GM23338 (cell line): ENCODE data around the gene CHST13. TPM values are rescaled to one million over a fixed set of nuclear protein-coding genes. Genes with fewer than 3 reads are reported as not detected.

Experiments
- ATAC-seq: fragments of 200-7000 bp; cut with Tn5 transposase; 3 replicates; pipeline ENCODE4 v1.9.1; 2020
- DNase-seq: peaks from one replicate; pipeline ENCODE4 v3.0.0-alpha.2; 2015; ENCODE audit warnings: low spot score
- H2AFZ ChIP-seq: fragments of 200-600 bp; sonication (generic); 2 replicates; pipeline ENCODE4 v1.8.0; 2016; ENCODE audit warnings: antibody characterized with exemption, mild to moderate bottlenecking, moderate library complexity
- H3F3A ChIP-seq: fragments of 200-600 bp; sonication (generic); replicated peaks from 2 replicates; pipeline ENCODE4 v1.8.0; 2017; ENCODE audit warnings: antibody characterized with exemption, mixed run types, low read depth
- H3K27ac ChIP-seq: fragments of 200-600 bp; sonication (generic); 2 replicates; pipeline ENCODE4 v1.6.1; 2016; ENCODE audit warnings: low read depth
- H3K27me3 ChIP-seq: fragments of 200-600 bp; sonication (generic); 2 replicates; pipeline ENCODE4 v1.8.0; 2016; ENCODE audit warnings: mild to moderate bottlenecking, mixed run types, moderate library complexity; ENCODE audit not compliant: insufficient read depth
- H3K36me3 ChIP-seq: fragments of 200-600 bp; sonication (generic); 2 replicates; pipeline ENCODE4 v1.8.0; 2016; ENCODE audit warnings: mild to moderate bottlenecking; ENCODE audit not compliant: insufficient read depth
- H3K4me1 ChIP-seq: fragments of 200-600 bp; sonication (generic); 2 replicates; pipeline ENCODE4 v1.8.0; 2016; ENCODE audit warnings: mild to moderate bottlenecking, moderate library complexity; ENCODE audit not compliant: insufficient read depth
- H3K4me2 ChIP-seq: fragments of 200-600 bp; sonication (generic); 2 replicates; pipeline ENCODE4 v1.7.1; 2017; ENCODE audit warnings: mixed run types
- H3K4me3 ChIP-seq: fragments of 200-600 bp; sonication (generic); 2 replicates; pipeline ENCODE4 v1.6.1; 2016; ENCODE audit warnings: mixed run types
- H3K79me2 ChIP-seq: fragments of 200-600 bp; sonication (generic); replicated peaks from 2 replicates; pipeline ENCODE4 v1.8.0; 2017; ENCODE audit warnings: mild to moderate bottlenecking; ENCODE audit not compliant: insufficient read depth
- H3K9me2 ChIP-seq: fragments of 200-600 bp; sonication (generic); 2 replicates; pipeline ENCODE4 v1.8.0; 2017; ENCODE audit not compliant: insufficient read depth
- H4K20me1 ChIP-seq: fragments of 200-600 bp; sonication (generic); replicated peaks from 2 replicates; pipeline ENCODE4 v1.8.0; 2017; ENCODE audit warnings: mild to moderate bottlenecking; ENCODE audit not compliant: insufficient read depth
- H3K27ac Mint-ChIP-seq: 2 replicates; pipeline ENCODE4 v1.8.0; 2020; ENCODE audit warnings: inconsistent platforms, mild to moderate bottlenecking, moderate library complexity, mixed read lengths
- H3K27me3 Mint-ChIP-seq: 3 replicates; pipeline ENCODE4 v1.8.0; 2022; ENCODE audit warnings: low read depth, mild to moderate bottlenecking, moderate library complexity, mixed read lengths, inconsistent platforms; ENCODE audit not compliant: insufficient read depth, poor library complexity
- H3K36me3 Mint-ChIP-seq: 3 replicates; pipeline ENCODE4 v1.8.0; 2021; ENCODE audit warnings: low read depth, mild to moderate bottlenecking, inconsistent platforms, moderate library complexity, mixed read lengths
- H3K4me1 Mint-ChIP-seq: 3 replicates; pipeline ENCODE4 v1.8.0; 2020; ENCODE audit warnings: mild to moderate bottlenecking, inconsistent platforms, mixed read lengths
- H3K4me3 Mint-ChIP-seq: 3 replicates; pipeline ENCODE4 v1.8.0; 2021; ENCODE audit warnings: moderate library complexity, mild to moderate bottlenecking, inconsistent platforms, mixed read lengths
- H3K9me3 Mint-ChIP-seq: 3 replicates; pipeline ENCODE4 v1.8.0; 2020; ENCODE audit warnings: moderate library complexity, mild to moderate bottlenecking, inconsistent platforms, mixed read lengths
- CREB1 ChIP-seq: fragments of 250-450 bp; sonication (Bioruptor Pico); IDR thresholded peaks from 2 replicates; pipeline ENCODE4 v1.5.0; 2020; ENCODE audit warnings: low read depth, mild to moderate bottlenecking, moderate library complexity
- CTCF ChIP-seq, 2 experiments: fragments of 200-600 bp in 1 of 2; sonication (generic) in 1 of 2; conservative IDR thresholded peaks; 2 replicates each; pipeline versions ENCODE4 v1.5.1 to v1.6.1; 2016 to 2017; ENCODE audit warnings: antibody characterized with exemption in 2 of 2, low read depth in 2 of 2, mild to moderate bottlenecking in 2 of 2, moderate library complexity in 1 of 2
- EZH2 ChIP-seq: fragments of 200-600 bp; sonication (generic); IDR thresholded peaks from one replicate; pipeline ENCODE4 v1.8.0; 2017; ENCODE audit warnings: antibody characterized with exemption, mild to moderate bottlenecking, low read depth; ENCODE audit not compliant: unreplicated experiment
- JUNB ChIP-seq: IDR thresholded peaks from one replicate; pipeline ENCODE4 v1.6.1; 2016; ENCODE audit warnings: antibody characterized with exemption; ENCODE audit not compliant: unreplicated experiment
- NANOG ChIP-seq: IDR thresholded peaks from 2 replicates; pipeline ENCODE4 v1.6.1; 2016; ENCODE audit warnings: antibody characterized with exemption, borderline replicate concordance
- REST ChIP-seq: IDR thresholded peaks from one replicate; pipeline ENCODE4 v1.6.1; 2018; ENCODE audit warnings: antibody characterized with exemption; ENCODE audit not compliant: unreplicated experiment
- STAT1 ChIP-seq: IDR thresholded peaks from one replicate; pipeline ENCODE4 v1.6.1; 2016; ENCODE audit warnings: antibody characterized with exemption; ENCODE audit not compliant: unreplicated experiment
- ZNF114 ChIP-seq: fragments of 250-450 bp; sonication (Bioruptor Pico); IDR thresholded peaks from 2 replicates; pipeline ENCODE4 v1.5.0; 2020; ENCODE audit warnings: mild to moderate bottlenecking, moderate library complexity
- ZNF331 ChIP-seq: fragments of 250-450 bp; sonication (Bioruptor Pico); IDR thresholded peaks from 2 replicates; pipeline ENCODE4 v1.5.0; 2020; ENCODE audit warnings: low read depth, mild to moderate bottlenecking, moderate library complexity
- polyA plus RNA-seq: library from polyadenylated mRNA; unstranded; fragments of >200 nt; fragmentation: Nextera tagmentation; extraction: Ambion mirVana; gene quantifications from 2 replicates; pipeline ENCODE4 v1.2.1, GENCODE V29; 2016
- total RNA-seq: library from RNA; depleted of rRNA; stranded (reverse); fragments of >200 nt; shearing (Covaris generic); gene quantifications from 2 replicates; pipeline ENCODE4 v1.2.3, GENCODE V29; 2014

Gene CHST13
- total and polyA plus RNA-seq, 2 experiments from 2014 or later = 3.7 to 8.4 TPM

- peaks cover 5% of the 10 kb centered on the region for H3K27me3 Mint-ChIP-seq
- Histone ChIP-seq H3K79me2 (no peaks in the 10 kb centered on the region), H3K4me3 (no peak overlapping the region), H3K27ac (no peak overlapping the region), H2AFZ (no peak overlapping the region), H3K4me2 (no peak overlapping the region), H3F3A (no peaks in the 10 kb centered on the region), H3K4me1 (no peaks in the 10 kb centered on the region), H4K20me1 (no peaks in the 10 kb centered on the region), H3K27me3 (no peaks in the 10 kb centered on the region), H3K36me3 (no peaks in the 10 kb centered on the region), H3K9me2 (no peaks in the 10 kb centered on the region)
- peak; percentile 90 for ATAC-seq
- H3K27ac Mint-ChIP-seq = no peak overlapping the region
- TF ChIP-seq EZH2 (no peak), STAT1 (no peak), REST (no peak), JUNB (no peak), NANOG (no peak), CTCF (conservative IDR thresholded peaks at IDR 0.05; ENCODE audit: low read depth in 2 of 2) (peak in 1 of 2 experiments; percentile 43; a peak in 2 of 4 replicates), CREB1 (CRISPR knock-in tag) (no peak)
- H3K4me3 Mint-ChIP-seq = no peak overlapping the region
- H3K4me1 Mint-ChIP-seq = peaks cover 6% of the 10 kb centered on the region; the same call in 1 of the 3 replicates
- H3K9me3 Mint-ChIP-seq = no peaks in the 10 kb centered on the region
- peak; percentile 32 for DNase-seq
- no peaks in the 10 kb centered on the region for H3K36me3 Mint-ChIP-seq
Observed at GRCh38 chr3:126567696-126568438, 43.9 kb downstream of the CHST13 start.

- ATAC-seq (no peak), DNase-seq (no peak)
- Histone ChIP-seq H3K36me3 (no peaks in the 10 kb centered on the region), H4K20me1 (no peaks in the 10 kb centered on the region), H3K79me2 (no peaks in the 10 kb centered on the region), H3K4me1 (no peaks in the 10 kb centered on the region), H3F3A (no peaks in the 10 kb centered on the region), H3K27me3 (no peaks in the 10 kb centered on the region), H2AFZ (no peak overlapping the region), H3K4me2 (no peak overlapping the region), H3K27ac (no peak overlapping the region), H3K9me2 (no peaks in the 10 kb centered on the region), H3K4me3 (no peak overlapping the region)
- Mint-ChIP-seq H3K27me3 (peaks cover 5% of the 10 kb centered on the region), H3K36me3 (no peaks in the 10 kb centered on the region), H3K27ac (no peak overlapping the region), H3K4me3 (no peak overlapping the region), H3K9me3 (no peaks in the 10 kb centered on the region), H3K4me1 (peaks cover 6% of the 10 kb centered on the region; the same call in 1 of the 3 replicates)
- TF ChIP-seq ZNF331 (CRISPR knock-in tag) (no peak), ZNF114 (CRISPR knock-in tag) (no peak), REST (no peak)
Observed at GRCh38 chr3:126568776-126569342, 44.9 kb downstream of the CHST13 start.
